AML-193 (cell line): ENCODE measurements around the gene ANKRD49.

Experiments
- DNase-seq, 2 experiments: peaks; one replicate each; lab custom pipeline; 2025; lab: John Stamatoyannopoulos, UW

Gene ANKRD49

DNA sequence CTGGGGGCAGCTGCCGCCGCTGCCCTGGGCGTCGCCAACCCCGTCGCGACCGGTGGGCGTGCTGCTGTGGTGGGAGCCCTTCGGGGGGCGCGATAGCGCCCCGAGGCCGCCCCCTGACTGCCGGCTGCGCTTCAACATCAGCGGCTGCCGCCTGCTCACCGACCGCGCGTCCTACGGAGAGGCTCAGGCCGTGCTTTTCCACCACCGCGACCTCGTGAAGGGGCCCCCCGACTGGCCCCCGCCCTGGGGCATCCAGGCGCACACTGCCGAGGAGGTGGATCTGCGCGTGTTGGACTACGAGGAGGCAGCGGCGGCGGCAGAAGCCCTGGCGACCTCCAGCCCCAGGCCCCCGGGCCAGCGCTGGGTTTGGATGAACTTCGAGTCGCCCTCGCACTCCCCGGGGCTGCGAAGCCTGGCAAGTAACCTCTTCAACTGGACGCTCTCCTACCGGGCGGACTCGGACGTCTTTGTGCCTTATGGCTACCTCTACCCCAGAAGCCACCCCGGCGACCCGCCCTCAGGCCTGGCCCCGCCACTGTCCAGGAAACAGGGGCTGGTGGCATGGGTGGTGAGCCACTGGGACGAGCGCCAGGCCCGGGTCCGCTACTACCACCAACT lies 51.0 kb downstream of the ANKRD49 start:
- no peak for DNase-seq

DNA sequence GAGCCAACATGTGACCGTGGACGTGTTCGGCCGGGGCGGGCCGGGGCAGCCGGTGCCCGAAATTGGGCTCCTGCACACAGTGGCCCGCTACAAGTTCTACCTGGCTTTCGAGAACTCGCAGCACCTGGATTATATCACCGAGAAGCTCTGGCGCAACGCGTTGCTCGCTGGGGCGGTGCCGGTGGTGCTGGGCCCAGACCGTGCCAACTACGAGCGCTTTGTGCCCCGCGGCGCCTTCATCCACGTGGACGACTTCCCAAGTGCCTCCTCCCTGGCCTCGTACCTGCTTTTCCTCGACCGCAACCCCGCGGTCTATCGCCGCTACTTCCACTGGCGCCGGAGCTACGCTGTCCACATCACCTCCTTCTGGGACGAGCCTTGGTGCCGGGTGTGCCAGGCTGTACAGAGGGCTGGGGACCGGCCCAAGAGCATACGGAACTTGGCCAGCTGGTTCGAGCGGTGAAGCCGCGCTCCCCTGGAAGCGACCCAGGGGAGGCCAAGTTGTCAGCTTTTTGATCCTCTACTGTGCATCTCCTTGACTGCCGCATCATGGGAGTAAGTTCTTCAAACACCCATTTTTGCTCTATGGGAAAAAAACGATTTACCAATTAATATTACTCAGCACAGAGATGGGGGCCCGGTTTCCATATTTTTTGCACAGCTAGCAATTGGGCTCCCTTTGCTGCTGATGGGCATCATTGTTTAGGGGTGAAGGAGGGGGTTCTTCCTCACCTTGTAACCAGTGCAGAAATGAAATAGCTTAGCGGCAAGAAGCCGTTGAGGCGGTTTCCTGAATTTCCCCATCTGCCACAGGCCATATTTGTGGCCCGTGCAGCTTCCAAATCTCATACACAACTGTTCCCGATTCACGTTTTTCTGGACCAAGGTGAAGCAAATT lies 51.7 kb downstream of the ANKRD49 start:
- DNase-seq: peak; percentile 29 to 36

- DNase-seq: no peak
These were observed 52.3 kb downstream of the ANKRD49 start for GRCh38 chr11:94546162-94546470.

- DNase-seq: no peak
These were observed 53.1 kb downstream of the ANKRD49 start for GRCh38 chr11:94546886-94547285.

DNA sequence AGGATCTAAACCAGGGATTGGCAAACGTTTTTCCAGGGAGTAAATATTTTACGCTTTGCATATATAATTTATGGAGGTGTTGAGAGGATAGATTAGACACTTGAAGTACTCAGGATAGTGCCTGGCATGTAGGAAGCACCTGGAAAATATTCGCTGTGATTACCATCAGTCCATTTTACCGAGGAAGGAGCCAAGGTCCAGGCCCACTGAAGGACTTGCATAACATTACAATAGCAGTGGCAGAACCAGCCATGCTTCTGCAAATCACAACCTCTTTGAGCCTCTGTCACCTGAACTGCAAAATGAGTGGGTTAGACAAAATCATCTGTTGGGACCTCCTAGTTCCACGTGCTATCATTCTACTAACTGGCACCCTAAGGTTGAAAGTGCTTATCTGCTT lies 55.4 kb downstream of the ANKRD49 start:
- DNase-seq: no peak
